HEK293 (cell line): Measurements from ENCODE around the gene SMARCD1.

Experiments used
- CTCF ChIA-PET: fragments of 350-600 bp; formaldehyde crosslinking; extraction: SDS; loops from one replicate; lab custom pipeline; 2021; ENCODE audit warnings: antibody characterized with exemption; lab: Yijun Ruan, JAX
- POLR2A ChIA-PET: fragments of 300-600 bp; formaldehyde crosslinking; extraction: SDS; loops from one replicate; lab custom pipeline; 2020; ENCODE audit warnings: antibody characterized with exemption, inconsistent platforms; lab: Yijun Ruan, JAX
- H3K27ac ChIP-seq: fragments of 200-500 bp; sonication (Bioruptor generic); 2 replicates; pipeline ENCODE4 v1.5.1; 2014; ENCODE audit warnings: low read depth, low read length, control low read depth, inconsistent platforms; ENCODE audit errors: extremely low read depth
- H3K36me3 ChIP-seq, 2 experiments: fragments of 200-500 bp in 1 of 2; sonication (Bioruptor generic) in 1 of 2; 1 replicate in 1 of 2; 2 replicates in 1 of 2; pipeline ENCODE4 v1.5.1; 2014 to 2017; ENCODE audit warnings: inconsistent platforms in 2 of 2, low read length in 2 of 2; ENCODE audit not compliant: control insufficient read depth in 2 of 2, insufficient read depth in 1 of 2
- H3K4me1 ChIP-seq: fragments of 200-500 bp; sonication (Bioruptor generic); 2 replicates; pipeline ENCODE4 v1.5.1; 2014; ENCODE audit warnings: mild to moderate bottlenecking, low read length, inconsistent platforms; ENCODE audit not compliant: control insufficient read depth, insufficient read depth
- H3K4me3 ChIP-seq: 2 replicates; pipeline ENCODE4 v1.5.1; 2011; ENCODE audit warnings: low read depth, mild to moderate bottlenecking, control low read depth, low read length, moderate library complexity
- H3K9me3 ChIP-seq: fragments of 200-500 bp; sonication (Bioruptor generic); 2 replicates; pipeline ENCODE4 v1.5.1; 2014; ENCODE audit warnings: low read depth, low read length, inconsistent platforms; ENCODE audit not compliant: control insufficient read depth, insufficient read depth
- EGR2 ChIP-seq: fragments of 450-650 bp; formaldehyde crosslinking; IDR thresholded peaks from 2 replicates; pipeline ENCODE4 v1.5.1; 2016; ENCODE audit warnings: low read depth, missing biosample characterization, missing genetic modification characterization
- GLIS2 ChIP-seq: fragments of 450-650 bp; formaldehyde crosslinking; IDR thresholded peaks from 2 replicates; pipeline ENCODE4 v1.5.1; 2016; ENCODE audit warnings: missing biosample characterization, missing genetic modification characterization
- KLF1 ChIP-seq: fragments of 450-650 bp; formaldehyde crosslinking; IDR thresholded peaks from 2 replicates; pipeline ENCODE4 v1.5.1; 2016; ENCODE audit warnings: missing biosample characterization, missing genetic modification characterization
- KLF10 ChIP-seq: fragments of 450-650 bp; IDR thresholded peaks from 2 replicates; pipeline ENCODE4 v1.5.1; 2018; ENCODE audit warnings: missing biosample characterization, mild to moderate bottlenecking, missing genetic modification characterization
- MYNN ChIP-seq: fragments of 450-650 bp; formaldehyde crosslinking; IDR thresholded peaks from 2 replicates; pipeline ENCODE4 v1.5.1; 2016; ENCODE audit warnings: missing biosample characterization, missing genetic modification characterization, borderline replicate concordance
- ZBTB8A ChIP-seq: fragments of 450-650 bp; formaldehyde crosslinking; IDR thresholded peaks from 2 replicates; pipeline ENCODE4 v1.5.1; 2016; ENCODE audit warnings: missing biosample characterization, missing genetic modification characterization
- ZNF10 ChIP-seq: fragments of 450-650 bp; formaldehyde crosslinking; IDR thresholded peaks from 2 replicates; pipeline ENCODE4 v1.5.1; 2017; ENCODE audit warnings: missing biosample characterization, missing genetic modification characterization
- ZNF121 ChIP-seq: fragments of 450-650 bp; formaldehyde crosslinking; IDR thresholded peaks from 2 replicates; pipeline ENCODE4 v1.5.1; 2016; ENCODE audit warnings: missing biosample characterization, missing genetic modification characterization
- ZNF133 ChIP-seq: fragments of 450-650 bp; formaldehyde crosslinking; IDR thresholded peaks from 2 replicates; pipeline ENCODE4 v1.5.1; 2016; ENCODE audit warnings: missing biosample characterization, missing genetic modification characterization
- ZNF140 ChIP-seq: fragments of 450-650 bp; formaldehyde crosslinking; IDR thresholded peaks from 2 replicates; pipeline ENCODE4 v1.5.1; 2016; ENCODE audit warnings: missing biosample characterization, missing genetic modification characterization
- ZNF148 ChIP-seq: fragments of 450-650 bp; formaldehyde crosslinking; IDR thresholded peaks from 2 replicates; pipeline ENCODE4 v1.5.0; 2017; ENCODE audit warnings: missing biosample characterization, missing genetic modification characterization, borderline replicate concordance
- ZNF175 ChIP-seq: fragments of 450-650 bp; formaldehyde crosslinking; IDR thresholded peaks from 2 replicates; pipeline ENCODE4 v1.5.1; 2016; ENCODE audit warnings: missing biosample characterization, missing genetic modification characterization
- ZNF211 ChIP-seq: fragments of 450-650 bp; formaldehyde crosslinking; IDR thresholded peaks from 2 replicates; pipeline ENCODE4 v1.5.1; 2016; ENCODE audit warnings: low read depth, missing biosample characterization, missing genetic modification characterization
- ZNF404 ChIP-seq: fragments of 450-650 bp; formaldehyde crosslinking; IDR thresholded peaks from 2 replicates; pipeline ENCODE4 v1.5.1; 2017; ENCODE audit warnings: missing biosample characterization, missing genetic modification characterization
- ZNF529 ChIP-seq: fragments of 450-650 bp; formaldehyde crosslinking; IDR thresholded peaks from 2 replicates; pipeline ENCODE4 v1.5.1; 2017; ENCODE audit warnings: missing genetic modification characterization, missing biosample characterization; ENCODE audit not compliant: insufficient replicate concordance
- TF ChIP-seq, protein P1 (sequence below): fragments of 450-650 bp; formaldehyde crosslinking; IDR thresholded peaks from 2 replicates; pipeline ENCODE4 v1.5.1; 2017; ENCODE audit warnings: missing biosample characterization, missing genetic modification characterization

Gene SMARCD1

DNA sequence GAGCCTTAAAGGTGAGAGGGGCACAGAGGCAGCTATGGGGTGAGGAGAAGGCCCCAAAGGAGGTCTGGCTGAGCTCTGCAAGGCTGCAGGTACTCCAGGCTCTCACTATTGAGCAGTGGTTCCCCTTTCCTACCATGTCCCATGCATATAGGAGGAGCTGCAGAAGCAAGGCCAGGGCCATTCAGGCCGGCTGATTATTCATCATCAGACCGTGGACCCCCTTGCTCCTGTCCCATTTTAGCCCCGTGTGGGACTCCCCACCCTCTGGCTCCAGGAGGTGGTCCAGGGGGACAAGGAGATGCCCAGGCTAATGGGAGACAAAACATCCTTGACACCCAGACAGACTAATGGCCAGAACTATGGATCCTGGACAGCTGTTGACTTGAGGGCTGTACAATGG lies 21.8 kb downstream of the SMARCD1 start (continued):
- TF ChIP-seq ZNF121 (tag by site-specific recombination) (no peak), EGR2 (no peak)
- TF ChIP-seq, all 188 proteins: peak for 0

DNA sequence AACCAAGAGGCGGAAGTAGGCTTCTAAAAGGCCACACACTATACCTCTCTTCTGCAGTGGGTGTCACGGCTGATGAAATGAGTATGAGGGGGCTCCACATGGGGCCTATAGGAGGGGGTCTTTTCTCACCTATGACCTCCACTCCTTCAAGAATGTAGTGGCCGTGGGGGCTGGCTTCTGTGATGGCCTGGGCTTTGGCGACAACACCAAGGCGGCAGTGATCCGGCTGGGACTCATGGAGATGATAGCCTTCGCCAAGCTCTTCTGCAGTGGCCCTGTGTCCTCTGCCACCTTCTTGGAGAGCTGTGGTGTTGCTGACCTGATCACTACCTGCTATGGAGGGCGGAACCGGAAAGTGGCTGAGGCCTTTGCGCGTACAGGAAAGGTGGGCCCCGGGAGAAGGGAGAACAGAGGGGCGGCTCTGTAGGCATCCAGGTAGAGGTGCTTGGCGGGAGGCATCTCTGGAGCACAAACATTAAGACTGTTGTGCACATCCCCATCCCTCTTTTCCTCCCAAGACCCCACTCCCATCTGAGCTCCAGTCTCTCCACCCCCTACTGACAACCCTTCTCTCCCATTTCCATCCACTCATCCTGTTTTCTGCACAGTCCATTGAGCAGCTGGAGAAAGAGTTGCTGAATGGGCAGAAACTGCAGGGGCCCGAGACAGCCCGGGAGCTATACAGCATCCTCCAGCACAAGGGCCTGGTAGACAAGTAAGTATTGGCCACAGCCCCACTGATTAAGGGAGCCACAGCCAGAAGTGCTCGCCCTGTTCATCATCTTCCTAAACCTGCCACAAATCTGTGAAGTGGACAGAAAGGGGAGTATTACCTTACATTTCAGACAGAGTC lies 22.5 kb downstream of the SMARCD1 start:
- no peak overlapping the region for H3K27ac ChIP-seq
- no peaks in the 10 kb centered on the region for H3K9me3 ChIP-seq
- TF ChIP-seq ZNF529 (tag by site-specific recombination) (no peak), ZNF140 (no peak), KLF1 (tag by site-specific recombination) (no peak), KLF10 (tag by site-specific recombination) (no peak), MYNN (tag by site-specific recombination) (no peak), ZNF10 (tag by site-specific recombination) (no peak), GLIS2 (no peak)
- TF ChIP-seq, protein P1, sequence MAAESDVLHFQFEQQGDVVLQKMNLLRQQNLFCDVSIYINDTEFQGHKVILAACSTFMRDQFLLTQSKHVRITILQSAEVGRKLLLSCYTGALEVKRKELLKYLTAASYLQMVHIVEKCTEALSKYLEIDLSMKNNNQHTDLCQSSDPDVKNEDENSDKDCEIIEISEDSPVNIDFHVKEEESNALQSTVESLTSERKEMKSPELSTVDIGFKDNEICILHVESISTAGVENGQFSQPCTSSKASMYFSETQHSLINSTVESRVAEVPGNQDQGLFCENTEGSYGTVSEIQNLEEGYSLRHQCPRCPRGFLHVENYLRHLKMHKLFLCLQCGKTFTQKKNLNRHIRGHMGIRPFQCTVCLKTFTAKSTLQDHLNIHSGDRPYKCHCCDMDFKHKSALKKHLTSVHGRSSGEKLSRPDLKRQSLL (tag by site-specific recombination) = no peak
- no peaks in the 10 kb centered on the region for H3K36me3 ChIP-seq
- peaks cover 10% of the 10 kb centered on the region for H3K4me1 ChIP-seq
- ChIA-PET CTCF (interaction anchor here (0.9 to 5.1 kb wide), 3 partner anchors 18 to 68 kb away, joined by 3 to 53 read pairs (median 4); partner anchors contain the start of gene SMARCD1), POLR2A (interaction anchor here (1.0 kb wide), 1 partner anchor 23 kb away, joined by 5 read pairs; no protein-coding TSS in a partner anchor)
- no peak overlapping the region for H3K4me3 ChIP-seq

GRCh38 chr12:50109319-50109718 lies 24.2 kb downstream of the SMARCD1 start:
- CTCF ChIA-PET = interaction anchor here (0.6 to 5.1 kb wide), 8 partner anchors 8 to 205 kb away, joined by 3 to 53 read pairs (median 24); partner anchors contain the start of genes CERS5 and GPD1
- Histone ChIP-seq H3K4me1 (peaks cover 3% of the 10 kb centered on the region; the same call in 1 of the 2 replicates), H3K27ac (no peak overlapping the region), H3K36me3 (no peaks in the 10 kb centered on the region; a peak in 1 of 3 replicates), H3K9me3 (no peaks in the 10 kb centered on the region), H3K4me3 (no peak overlapping the region)
- TF ChIP-seq ZNF211 (tag by site-specific recombination) (no peak), ZNF175 (tag by site-specific recombination) (no peak), ZNF404 (tag by site-specific recombination) (no peak), ZNF148 (tag by site-specific recombination) (no peak), ZBTB8A (no peak), ZNF133 (tag by site-specific recombination) (no peak)
- POLR2A ChIA-PET = interaction anchor here (5.0 kb wide), 1 partner anchor 24 kb away, joined by 68 read pairs; the partner anchor contains the start of gene SMARCD1
